ENCODE results near the gene ADARB2.

GRCh38 chr10:1625079-1625478, 112.2 kb downstream of the ADARB2 start:
- TF ChIP-seq POLR2A (IDR thresholded peaks at IDR 0.05) (no peak), CTCF (IDR thresholded peaks at IDR 0.05) (no peak)

Data from testis (tissue), 2 donors.